IPS DF 4.7 (cell line): ENCODE results near the gene GDF11.
"Not testable (repeated sequence)": the region's sequence is repeated elsewhere in the genome, so short reads cannot be mapped to it uniquely, and the experiment has no call there.

ENCODE experiments used
- DNase-seq: peaks from one replicate; pipeline ENCODE4 v3.0.0-alpha.2; 2013; ENCODE audit warnings: low spot score; ENCODE audit errors: extremely low read depth

The GDF11 gene

GRCh38 chr12:55741931-55742680 lies 816 bp upstream of the GDF11 start:
- no peak for DNase-seq

- no peak for DNase-seq
Measured at GRCh38 chr12:55743406-55744339, 751 bp downstream of the GDF11 start.

- DNase-seq = no peak
Measured at GRCh38 chr12:55744340-55745030, 1.6 kb downstream of the GDF11 start.

GRCh38 chr12:55745361-55746173 lies 2.6 kb downstream of the GDF11 start:
- DNase-seq = no peak

- DNase-seq = no peak
Measured at GRCh38 chr12:55746174-55746912, 3.4 kb downstream of the GDF11 start.

GRCh38 chr12:55746913-55747231 lies 4.0 kb downstream of the GDF11 start:
- DNase-seq = no peak

GRCh38 chr12:55748230-55748993 lies 5.5 kb downstream of the GDF11 start:
- no peak for DNase-seq

GRCh38 chr12:55755246-55755645 lies 12.3 kb downstream of the GDF11 start:
- DNase-seq = no peak

- DNase-seq = no peak
Measured at GRCh38 chr12:55757701-55758100, 14.8 kb downstream of the GDF11 start.

- not testable (repeated sequence) for DNase-seq
Measured at GRCh38 chr12:55758575-55758974, 15.7 kb downstream of the GDF11 start.

- no peak for DNase-seq
Measured at GRCh38 chr12:55760663-55761062, 17.7 kb downstream of the GDF11 start.

- no peak for DNase-seq
Measured at GRCh38 chr12:55762646-55763045, 19.7 kb downstream of the GDF11 start.

- DNase-seq = no peak
Measured at GRCh38 chr12:55765736-55766290, 22.9 kb downstream of the GDF11 start.

GRCh38 chr12:55767156-55767555 lies 24.2 kb downstream of the GDF11 start:
- no peak for DNase-seq

- no peak for DNase-seq
Measured at GRCh38 chr12:55771736-55772135, 28.8 kb downstream of the GDF11 start.

GRCh38 chr12:55777856-55778255 lies 34.9 kb downstream of the GDF11 start:
- DNase-seq = no peak

GRCh38 chr12:55780685-55781084 lies 37.8 kb downstream of the GDF11 start:
- DNase-seq = no peak

- DNase-seq = no peak
Measured at GRCh38 chr12:55788546-55788945, 45.6 kb downstream of the GDF11 start.

- no peak for DNase-seq
Measured at GRCh38 chr12:55789171-55789570, 46.2 kb downstream of the GDF11 start.
